Measurements from ENCODE around the gene KCTD15.

GRCh38 chr19:33805840-33806433, 9.3 kb downstream of the KCTD15 start:
- TF ChIP-seq CTCF (IDR thresholded peaks at IDR 0.05) (no peak), EZH2 (IDR thresholded peaks at IDR 0.05; ENCODE audit: borderline replicate concordance, insufficient read depth, low read depth, low read length, poor library complexity, severe bottlenecking) (no peak)
